Neural cell (in vitro differentiated cells): Measurements from ENCODE around the gene PTCD2. TPM values are rescaled to one million over a fixed set of nuclear protein-coding genes. Genes with fewer than 3 reads are reported as not detected.

Experiments
- H2AFZ ChIP-seq: fragments of 200-600, 300-800 bp; sonication (generic), shearing (Covaris generic); 2 replicates; pipeline ENCODE4 v1.6.0; 2014; ENCODE audit warnings: low read depth, mild to moderate bottlenecking, antibody characterized with exemption, low read length, moderate library complexity
- H3F3A ChIP-seq: fragments of 200-600 bp; shearing (Covaris generic); 2 replicates; pipeline ENCODE4 v1.6.1; 2016; ENCODE audit warnings: mild to moderate bottlenecking, moderate library complexity, mixed read lengths, antibody characterized with exemption, low read length; ENCODE audit not compliant: insufficient read depth, poor library complexity, severe bottlenecking
- H3K27ac ChIP-seq: fragments of 200-600, 300-800 bp; sonication (generic), shearing (Covaris generic); 2 replicates; pipeline ENCODE4 v1.5.1; 2014; ENCODE audit warnings: mild to moderate bottlenecking, low read length, moderate library complexity
- H3K27me3 ChIP-seq: fragments of 300-800, 200-600 bp; sonication (generic), shearing (Covaris generic); 2 replicates; pipeline ENCODE4 v1.6.0; 2014; ENCODE audit warnings: mild to moderate bottlenecking, low read depth, low read length, moderate library complexity; ENCODE audit not compliant: insufficient read depth
- H3K36me3 ChIP-seq: fragments of 300-800, 200-600 bp; sonication (generic), shearing (Covaris generic); 2 replicates; pipeline ENCODE4 v1.5.1; 2014; ENCODE audit warnings: mild to moderate bottlenecking, antibody characterized with exemption, low read length, moderate library complexity; ENCODE audit not compliant: insufficient read depth
- H3K4me2 ChIP-seq: fragments of 300-800, 200-600 bp; sonication (generic), shearing (Covaris generic); 2 replicates; pipeline ENCODE4 v1.6.0; 2014; ENCODE audit warnings: mild to moderate bottlenecking, low read length
- H3K4me3 ChIP-seq: fragments of 300-800, 200-600 bp; sonication (generic), shearing (Covaris generic); 2 replicates; pipeline ENCODE4 v1.5.1; 2014; ENCODE audit warnings: mild to moderate bottlenecking, low read length, moderate library complexity
- H3K79me2 ChIP-seq: fragments of 200-600 bp; shearing (Covaris generic); replicated peaks from 2 replicates; pipeline ENCODE4 v1.6.0; 2014; ENCODE audit warnings: mild to moderate bottlenecking, low read length, moderate library complexity; ENCODE audit not compliant: insufficient read depth
- H3K9ac ChIP-seq: fragments of 300-800, 200-600 bp; sonication (generic), shearing (Covaris generic); 2 replicates; pipeline ENCODE4 v1.6.1; 2016; ENCODE audit warnings: mild to moderate bottlenecking, low read length, mixed read lengths
- H3K9me2 ChIP-seq: fragments of 200-600 bp; shearing (Covaris generic); 2 replicates; pipeline ENCODE4 v1.6.1; 2016; ENCODE audit warnings: mild to moderate bottlenecking, low read length, mixed read lengths; ENCODE audit not compliant: insufficient read depth
- H3K9me3 ChIP-seq: fragments of 200-600, 300-800 bp; sonication (generic), shearing (Covaris generic); 2 replicates; pipeline ENCODE4 v1.6.1; 2016; ENCODE audit warnings: mild to moderate bottlenecking, mixed run types, low read length, moderate library complexity, mixed read lengths
- H4K20me1 ChIP-seq: fragments of 200-600 bp; shearing (Covaris generic); 2 replicates; pipeline ENCODE4 v1.6.1; 2016; ENCODE audit warnings: mild to moderate bottlenecking, mixed run types; ENCODE audit not compliant: insufficient read depth
- CTCF ChIP-seq: fragments of 450-650 bp; IDR thresholded peaks from 2 replicates; pipeline ENCODE4 v1.5.1; 2014; ENCODE audit warnings: antibody characterized with exemption, mild to moderate bottlenecking, moderate library complexity; ENCODE audit not compliant: poor library complexity, severe bottlenecking
- EP300 ChIP-seq: fragments of 450-650 bp; conservative IDR thresholded peaks from 2 replicates; pipeline ENCODE4 v1.6.1; 2014; ENCODE audit warnings: antibody characterized with exemption, mild to moderate bottlenecking, moderate library complexity; ENCODE audit not compliant: poor library complexity, severe bottlenecking
- EZH2 ChIP-seq: fragments of 200-600, 300-800 bp; shearing (Covaris generic), sonication (generic); IDR thresholded peaks from 2 replicates; pipeline ENCODE4 v1.6.1; 2014; ENCODE audit warnings: antibody characterized with exemption, low read length, borderline replicate concordance, mild to moderate bottlenecking; ENCODE audit not compliant: insufficient read depth, poor library complexity, severe bottlenecking
- MXI1 ChIP-seq: fragments of 450-650 bp; conservative IDR thresholded peaks from 2 replicates; pipeline ENCODE4 v1.6.1; 2014; ENCODE audit warnings: antibody characterized with exemption, mild to moderate bottlenecking; ENCODE audit not compliant: poor library complexity, severe bottlenecking
- POLR2AphosphoS5 ChIP-seq: IDR thresholded peaks from 2 replicates; pipeline ENCODE4 v1.6.1; 2012
- RAD21 ChIP-seq: fragments of 450-650 bp; conservative IDR thresholded peaks from 2 replicates; pipeline ENCODE4 v1.6.1; 2014; ENCODE audit warnings: antibody characterized with exemption, mild to moderate bottlenecking, moderate library complexity
- REST ChIP-seq: IDR thresholded peaks from 2 replicates; pipeline ENCODE4 v1.6.1; 2012; ENCODE audit warnings: borderline replicate concordance
- SMC3 ChIP-seq: fragments of 450-650 bp; conservative IDR thresholded peaks from 2 replicates; pipeline ENCODE4 v1.6.1; 2014; ENCODE audit warnings: antibody characterized with exemption, mild to moderate bottlenecking, moderate library complexity; ENCODE audit not compliant: poor library complexity
- TAF1 ChIP-seq: IDR thresholded peaks from 2 replicates; pipeline ENCODE4 v1.6.1; 2012; ENCODE audit warnings: low read depth
- polyA plus RNA-seq: library from polyadenylated mRNA; depleted of rRNA; stranded (reverse); fragments of >200 nt; gene quantifications from 2 replicates; pipeline ENCODE4 v1.2.3, GENCODE V29; 2014

Gene PTCD2
- polyA plus RNA-seq, 1 donor from 2014 or later: 4.4 TPM

GRCh38 chr5:72412283-72413055 is 92.3 kb downstream of the PTCD2 start:
- Histone ChIP-seq H2AFZ (no peak overlapping the region), H3K4me2 (no peak overlapping the region), H3K27me3 (no peaks in the 10 kb centered on the region), H3K36me3 (no peaks in the 10 kb centered on the region), H4K20me1 (no peaks in the 10 kb centered on the region), H3F3A (no peaks in the 10 kb centered on the region), H3K27ac (no peak overlapping the region), H3K79me2 (no peaks in the 10 kb centered on the region), H3K9ac (no peak overlapping the region), H3K4me3 (no peak overlapping the region), H3K9me2 (no peaks in the 10 kb centered on the region), H3K9me3 (no peaks in the 10 kb centered on the region)
- TF ChIP-seq EP300 (no peak), POLR2AphosphoS5 (no peak), CTCF (no peak), EZH2 (no peak), RAD21 (no peak), MXI1 (no peak), TAF1 (no peak), REST (no peak), SMC3 (no peak)

GRCh38 chr5:72415616-72416325 is 95.6 kb downstream of the PTCD2 start:
- Histone ChIP-seq H4K20me1 (no peaks in the 10 kb centered on the region), H2AFZ (no peak overlapping the region), H3K4me2 (no peak overlapping the region)

More at GRCh38 chr5:72415616-72416325, 95.6 kb downstream of the PTCD2 start:
- H3K79me2 ChIP-seq: no peaks in the 10 kb centered on the region
- TF ChIP-seq CTCF (no peak), RAD21 (no peak), REST (no peak), MXI1 (no peak)
- H3F3A ChIP-seq: no peaks in the 10 kb centered on the region
- no peak overlapping the region for H3K4me3 ChIP-seq
- no peaks in the 10 kb centered on the region for H3K27me3 ChIP-seq
- H3K9ac ChIP-seq: no peak overlapping the region
- no peak overlapping the region for H3K27ac ChIP-seq
- no peaks in the 10 kb centered on the region for H3K9me2 ChIP-seq
- H3K36me3 ChIP-seq: no peaks in the 10 kb centered on the region
- H3K9me3 ChIP-seq: no peaks in the 10 kb centered on the region
